ENCODE data around the gene SHISA7.
"Not testable (repeated sequence)": the region's sequence is repeated elsewhere in the genome, so short reads cannot be mapped to it uniquely, and the experiment has no call there.

DNA sequence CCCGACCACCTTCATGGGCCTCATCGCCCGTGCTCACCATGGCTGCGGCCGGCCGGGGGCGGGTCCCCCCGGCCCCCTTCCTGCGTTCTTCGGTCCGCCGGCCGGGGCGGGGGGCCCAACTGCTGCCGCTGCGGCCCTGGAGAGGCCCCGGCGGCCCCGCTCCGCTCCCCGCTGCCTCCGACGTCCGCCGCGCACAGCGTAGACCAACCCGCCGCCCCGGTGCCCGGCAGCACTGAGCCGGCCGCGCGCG is 35.6 kb downstream of the SHISA7 start, which contains the start of gene UBE2S:
- TF ChIP-seq, protein P1, sequence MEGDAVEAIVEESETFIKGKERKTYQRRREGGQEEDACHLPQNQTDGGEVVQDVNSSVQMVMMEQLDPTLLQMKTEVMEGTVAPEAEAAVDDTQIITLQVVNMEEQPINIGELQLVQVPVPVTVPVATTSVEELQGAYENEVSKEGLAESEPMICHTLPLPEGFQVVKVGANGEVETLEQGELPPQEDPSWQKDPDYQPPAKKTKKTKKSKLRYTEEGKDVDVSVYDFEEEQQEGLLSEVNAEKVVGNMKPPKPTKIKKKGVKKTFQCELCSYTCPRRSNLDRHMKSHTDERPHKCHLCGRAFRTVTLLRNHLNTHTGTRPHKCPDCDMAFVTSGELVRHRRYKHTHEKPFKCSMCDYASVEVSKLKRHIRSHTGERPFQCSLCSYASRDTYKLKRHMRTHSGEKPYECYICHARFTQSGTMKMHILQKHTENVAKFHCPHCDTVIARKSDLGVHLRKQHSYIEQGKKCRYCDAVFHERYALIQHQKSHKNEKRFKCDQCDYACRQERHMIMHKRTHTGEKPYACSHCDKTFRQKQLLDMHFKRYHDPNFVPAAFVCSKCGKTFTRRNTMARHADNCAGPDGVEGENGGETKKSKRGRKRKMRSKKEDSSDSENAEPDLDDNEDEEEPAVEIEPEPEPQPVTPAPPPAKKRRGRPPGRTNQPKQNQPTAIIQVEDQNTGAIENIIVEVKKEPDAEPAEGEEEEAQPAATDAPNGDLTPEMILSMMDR (IDR thresholded peaks at IDR 0.05 in 8 of 11, conservative IDR thresholded peaks at IDR 0.05 in 3 of 11) = not testable (repeated sequence)
- peak in 2 of 3 donors; percentile 87 to 94 for TF ChIP-seq POLR2A (IDR thresholded peaks at IDR 0.05)
- peak in 2 of 3 donors; percentile 98 to 100 for TF ChIP-seq POLR2AphosphoS5 (IDR thresholded peaks at IDR 0.05)

Data from spleen (tissue), 7 donors.